HG02870 (cell line): Measurements from ENCODE around the gene SYCP2L.
"Not testable (repeated sequence)": the region's sequence is repeated elsewhere in the genome, so short reads cannot be mapped to it uniquely, and the experiment has no call there.

ENCODE experiments used
- ATAC-seq: cut with Tn5 transposase; IDR thresholded peaks from one replicate; pipeline ENCODE4 v1.9.1; 2021; ENCODE audit warnings: mild to moderate bottlenecking, moderate library complexity; ENCODE audit not compliant: unreplicated experiment

Gene SYCP2L

DNA sequence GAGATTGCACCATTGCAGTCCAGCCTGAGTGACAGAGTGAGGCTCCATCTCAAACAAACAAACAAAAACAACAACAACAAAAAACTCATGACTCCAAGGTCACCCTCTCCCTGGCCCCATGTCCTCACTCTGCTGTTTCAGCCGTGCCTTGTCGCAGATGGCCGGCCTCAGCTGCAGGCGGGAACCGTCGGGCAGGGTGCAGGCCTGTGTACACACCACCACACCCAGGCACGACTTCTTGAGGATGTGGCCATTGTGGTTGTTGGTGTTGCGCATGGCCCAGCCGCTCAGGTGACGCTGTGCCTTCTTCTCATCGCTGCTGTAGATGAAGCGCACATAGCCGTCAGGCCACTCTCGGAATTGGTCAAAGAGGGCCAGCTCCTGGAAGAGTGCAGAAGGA is 9.8 kb upstream of the SYCP2L start:
- ATAC-seq, result no peak

DNA sequence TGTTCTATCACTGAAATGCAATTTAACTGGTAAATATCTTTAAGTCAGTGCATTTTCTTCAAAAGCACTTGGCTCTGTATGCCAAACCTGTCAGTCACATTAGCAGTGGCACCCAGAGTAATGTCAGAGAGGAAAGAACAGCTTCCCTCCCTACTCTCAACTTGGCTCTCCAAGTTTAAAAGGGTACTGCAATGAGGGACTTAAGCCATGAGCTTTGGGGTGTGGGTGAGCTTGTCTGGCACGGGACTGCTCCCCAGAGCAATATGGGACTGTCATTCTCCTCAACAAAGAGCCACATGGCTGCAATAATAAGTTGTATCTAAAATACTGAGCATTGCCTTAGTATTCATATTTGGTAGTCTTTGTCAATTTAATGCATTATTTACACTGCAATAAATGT is 9.0 kb upstream of the SYCP2L start:
- ATAC-seq, result no peak

DNA sequence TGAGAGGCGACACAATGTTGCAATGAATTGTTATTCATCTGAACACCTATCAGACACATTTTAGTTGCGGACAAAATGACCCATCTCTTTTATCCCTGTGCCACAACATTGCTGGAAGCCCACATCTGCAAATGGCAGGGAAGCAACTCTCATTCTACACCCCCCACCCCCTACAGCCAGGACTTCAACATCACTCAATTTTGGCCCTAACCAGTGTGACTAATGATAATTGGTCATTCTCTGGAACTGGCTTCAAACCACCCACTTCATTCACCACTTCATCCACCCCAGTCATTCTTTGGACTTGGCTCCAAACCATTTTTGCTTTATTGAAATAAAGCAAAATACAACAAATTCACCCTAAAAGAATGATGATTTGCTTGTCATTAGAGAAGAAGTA is 6.5 kb upstream of the SYCP2L start:
- no peak for ATAC-seq

- ATAC-seq, result not testable (repeated sequence)
These were observed 4.6 kb upstream of the SYCP2L start for GRCh38 chr6:10882253-10882630.

- no peak for ATAC-seq
These were observed 4.1 kb upstream of the SYCP2L start for GRCh38 chr6:10882657-10883171.

DNA sequence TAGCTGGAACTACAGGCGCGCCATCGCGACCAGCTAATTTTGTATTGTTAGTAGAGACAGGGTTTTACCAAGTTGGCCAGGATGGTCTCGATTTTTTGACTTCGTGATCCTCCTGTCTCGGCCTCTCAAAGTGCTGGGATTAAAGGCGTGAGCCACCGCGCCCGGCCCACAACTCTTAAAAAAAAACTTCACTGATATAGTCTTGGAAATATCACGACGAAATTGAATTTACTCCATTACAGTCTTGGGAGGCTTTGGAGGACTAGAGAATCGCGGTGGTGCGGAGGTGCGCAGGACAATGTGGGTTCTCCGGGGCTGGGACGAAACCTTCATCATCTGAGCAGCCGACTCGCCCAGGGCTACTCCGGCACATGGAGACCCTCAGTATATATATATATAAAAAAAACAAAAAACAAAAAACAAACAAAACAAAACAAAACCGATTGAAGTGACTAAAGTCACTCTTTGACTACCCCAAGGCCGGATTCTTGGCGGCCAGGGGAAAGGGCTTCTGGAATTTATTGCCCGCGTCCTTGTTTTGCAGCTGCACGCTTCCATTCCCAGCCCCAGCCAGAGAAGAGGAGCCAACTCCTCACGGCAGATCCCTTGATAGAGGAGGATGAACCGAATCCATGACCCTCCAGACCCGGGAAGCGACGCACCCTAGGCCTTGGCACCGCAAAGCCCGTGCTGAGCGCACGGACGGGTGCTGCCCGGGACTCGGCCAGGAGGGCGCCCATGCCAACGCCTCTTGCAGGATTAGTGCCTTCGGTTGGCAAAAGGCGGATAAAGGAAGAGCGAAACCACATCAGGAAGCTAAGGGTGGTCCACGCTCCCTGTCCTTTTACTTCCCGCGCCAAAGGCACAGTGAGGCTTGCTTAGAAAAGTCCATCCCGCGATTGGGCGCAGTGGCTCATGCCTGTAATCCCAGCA is 3.3 kb upstream of the SYCP2L start:
- no peak for ATAC-seq

DNA sequence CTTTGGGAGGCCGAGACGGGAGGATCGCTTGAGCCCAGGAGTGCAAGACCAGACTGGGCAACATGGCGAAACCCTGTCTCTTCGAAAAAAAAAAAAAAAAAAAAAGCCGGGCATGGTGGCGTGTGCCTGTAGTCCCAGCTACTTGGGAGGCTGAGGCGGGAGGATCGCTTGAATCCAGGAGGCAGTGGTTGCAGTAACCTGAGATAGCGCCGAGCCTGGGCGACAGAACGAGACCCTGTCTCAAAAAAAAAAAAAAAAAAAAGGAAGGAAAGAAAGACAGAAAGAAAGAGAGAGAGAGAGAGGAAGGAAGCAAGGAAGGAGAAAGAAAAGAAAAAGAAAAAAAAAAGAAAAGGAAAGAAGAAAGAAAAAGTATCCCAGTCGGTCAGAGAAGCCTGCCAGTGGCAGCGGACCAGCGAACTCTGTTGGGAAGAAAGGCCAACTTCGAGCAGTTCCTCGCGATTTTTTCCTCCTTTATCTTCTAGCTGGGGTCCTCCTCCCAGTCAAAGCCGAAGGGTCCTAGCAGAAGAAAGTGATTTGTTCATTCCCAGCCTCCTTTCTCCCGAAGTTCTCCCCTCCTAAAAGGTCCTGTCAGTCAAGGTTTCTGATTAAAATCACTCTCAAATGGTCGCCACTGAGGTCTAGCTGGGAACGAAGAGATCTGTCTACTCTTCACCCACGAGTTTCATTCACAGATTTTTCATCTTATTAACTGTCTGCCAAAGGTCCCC is 2.4 kb upstream of the SYCP2L start:
- ATAC-seq, result no peak

DNA sequence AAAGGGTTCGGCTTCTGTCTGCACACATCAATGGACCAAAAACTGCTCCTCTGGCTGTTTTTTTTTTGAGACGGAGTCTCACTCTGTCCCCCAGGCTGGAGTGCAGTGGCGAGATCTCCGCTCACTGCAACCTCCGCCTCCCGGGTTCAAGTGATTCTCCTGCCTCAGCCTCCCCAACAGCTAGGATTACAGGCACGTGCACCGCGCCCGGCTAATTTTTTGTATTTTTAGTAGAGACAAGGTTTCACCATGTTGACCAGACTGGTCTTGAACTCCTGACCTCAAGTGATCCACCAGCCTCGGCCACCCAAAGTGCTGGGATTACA is 524 bp upstream of the SYCP2L start:
- not testable (repeated sequence) for ATAC-seq

DNA sequence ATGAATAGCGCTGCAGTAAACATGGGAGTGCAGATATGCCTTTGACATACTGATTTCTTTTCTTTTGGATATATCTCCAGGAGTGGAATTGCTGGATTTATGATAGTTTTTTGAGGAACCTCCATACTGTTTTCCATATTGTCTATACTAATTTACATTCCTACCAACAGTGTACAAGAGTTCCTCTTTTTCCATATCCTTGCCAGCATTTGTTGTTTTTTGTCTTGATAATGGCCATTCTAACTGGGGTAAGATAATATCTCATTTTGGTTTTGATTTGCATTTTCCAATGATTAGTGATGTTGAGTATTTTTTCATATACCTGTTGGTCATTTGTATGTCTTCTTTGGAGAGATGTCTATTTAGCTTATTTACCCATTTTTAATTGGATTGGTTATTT is 3.3 kb downstream of the SYCP2L start:
- ATAC-seq, result no peak

DNA sequence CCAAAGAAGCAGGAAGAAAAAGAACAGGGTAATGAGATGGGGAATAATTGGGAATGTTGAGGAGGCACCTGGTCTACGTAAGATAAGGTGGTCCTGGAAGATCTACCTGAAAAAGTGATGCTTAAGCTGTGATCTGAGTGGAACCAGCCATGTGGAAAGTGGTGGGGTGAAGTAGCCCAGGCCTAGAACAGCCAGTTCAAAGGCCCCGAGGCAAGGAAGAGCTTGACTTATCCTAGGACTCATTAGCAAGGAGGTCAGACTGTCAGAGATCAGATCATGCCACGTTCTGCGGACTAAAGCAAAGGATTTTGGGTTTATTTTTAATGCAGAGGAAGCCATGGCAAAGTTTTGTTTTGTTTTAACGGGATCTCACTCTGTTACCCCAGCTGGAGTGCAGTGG is 5.1 kb downstream of the SYCP2L start:
- ATAC-seq, result no peak

GRCh38 chr6:10894958-10895357 is 8.1 kb downstream of the SYCP2L start:
- no peak for ATAC-seq

- no peak for ATAC-seq
These were observed 9.8 kb downstream of the SYCP2L start for GRCh38 chr6:10896691-10897090.

DNA sequence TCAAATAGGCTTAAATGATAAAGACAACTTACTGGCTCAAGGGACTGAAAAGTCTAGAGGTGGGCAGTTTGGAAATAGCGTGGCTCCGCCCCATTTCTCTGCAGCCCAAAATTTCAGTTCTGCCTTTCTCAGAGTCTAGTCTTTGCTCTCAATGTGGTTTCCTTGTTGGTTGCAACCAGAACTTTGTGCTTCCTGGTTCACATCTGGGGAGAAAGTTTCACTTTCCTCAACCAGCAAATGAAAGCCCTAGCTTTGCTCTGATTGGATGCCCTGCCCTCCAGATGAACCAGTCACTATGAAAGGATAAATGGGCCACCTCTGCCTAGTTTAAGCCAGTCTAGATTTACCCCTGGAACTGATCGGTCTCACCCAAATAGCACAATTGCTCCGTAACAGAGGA is 14.9 kb downstream of the SYCP2L start:
- ATAC-seq, result peak; percentile 94

- ATAC-seq, result no peak
These were observed 17.2 kb downstream of the SYCP2L start for GRCh38 chr6:10904015-10904414.

DNA sequence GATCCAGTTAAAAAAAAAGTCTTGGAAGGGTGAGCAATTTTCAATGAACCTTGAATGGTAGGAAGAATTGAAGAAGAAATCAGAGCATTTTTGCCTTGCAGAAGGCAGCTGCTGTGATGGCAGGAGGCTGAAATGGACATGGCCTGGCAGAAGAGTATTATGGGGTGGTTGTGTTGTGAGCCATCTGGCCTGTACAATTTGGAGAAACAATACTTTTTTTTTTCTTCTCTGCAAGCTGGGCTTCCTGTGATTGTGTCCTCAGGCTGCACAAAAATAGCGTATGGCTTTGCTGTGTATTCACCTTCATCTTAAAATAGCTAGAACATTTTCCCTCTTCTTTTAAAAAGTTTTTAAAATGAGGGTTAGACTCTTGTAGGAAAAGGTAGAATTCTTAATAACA is 21.4 kb downstream of the SYCP2L start:
- no peak for ATAC-seq

GRCh38 chr6:10919520-10919919 is 32.7 kb downstream of the SYCP2L start:
- ATAC-seq, result not testable (repeated sequence)

GRCh38 chr6:10933126-10933525 is 46.3 kb downstream of the SYCP2L start:
- ATAC-seq, result no peak

DNA sequence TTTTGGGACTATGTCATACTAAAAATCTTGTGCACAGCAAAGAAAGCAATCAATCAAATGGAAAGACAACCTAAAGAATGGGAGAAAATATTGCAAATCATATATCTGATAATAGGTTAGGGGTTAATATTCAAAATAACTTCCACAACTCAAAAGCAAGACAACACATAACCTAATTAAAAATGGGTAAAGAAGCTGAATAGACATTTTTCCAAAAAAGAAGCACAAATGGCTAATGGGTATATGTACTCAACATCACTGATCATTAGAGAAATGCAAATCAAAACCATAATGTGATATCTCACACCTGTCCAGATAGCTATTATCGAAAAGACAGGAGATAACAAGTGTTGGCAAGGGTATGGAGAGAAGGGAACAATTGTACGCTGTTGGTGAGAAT is 53.0 kb downstream of the SYCP2L start:
- no peak for ATAC-seq

- ATAC-seq, result no peak
These were observed 59.0 kb downstream of the SYCP2L start for GRCh38 chr6:10945845-10946244.

- ATAC-seq, result no peak
These were observed 61.1 kb downstream of the SYCP2L start for GRCh38 chr6:10947966-10948365.

DNA sequence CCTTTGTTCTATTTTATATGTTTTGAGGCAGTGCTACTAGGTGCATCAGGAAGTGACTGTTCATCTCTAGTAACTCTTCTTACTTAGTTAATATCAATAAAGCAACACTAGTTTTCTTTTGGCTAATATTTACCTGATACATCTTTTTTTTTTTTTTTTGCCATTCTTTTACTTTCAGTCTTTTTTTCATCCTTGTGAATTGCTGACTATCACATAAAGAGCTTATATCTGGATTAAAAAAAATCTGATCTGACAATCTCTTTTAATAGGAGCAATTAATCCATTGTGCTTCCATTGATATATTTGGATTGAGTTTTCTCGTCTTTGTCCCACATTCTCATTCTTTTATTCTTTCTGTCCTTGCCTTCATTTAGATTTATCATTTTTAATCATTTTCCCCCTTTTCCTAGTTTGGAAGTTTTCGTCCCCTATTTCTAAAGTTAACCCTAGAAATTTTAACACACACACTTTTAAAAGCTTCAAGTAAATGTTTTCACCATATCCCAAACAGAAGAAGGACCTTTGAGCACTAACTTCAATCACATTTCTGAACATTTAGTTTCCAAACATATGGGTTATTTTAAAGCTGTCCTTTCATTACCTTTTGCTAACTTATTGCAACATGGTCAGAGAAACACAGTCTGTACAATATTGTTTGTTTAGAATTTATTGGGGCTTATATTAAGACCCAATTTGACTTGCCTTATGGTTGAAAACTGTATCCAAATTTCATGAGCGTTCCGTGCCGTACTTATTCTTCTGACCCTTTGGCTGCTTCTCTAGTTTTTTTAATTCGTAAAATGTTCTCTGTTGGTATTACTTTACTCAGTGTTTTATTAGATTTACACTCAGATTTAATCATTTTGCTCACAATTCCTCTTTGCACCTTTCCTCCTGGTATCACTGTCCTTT is 63.0 kb downstream of the SYCP2L start:
- no peak for ATAC-seq
